Measurements from ENCODE around the gene GTF3C6.

GTF3C6 gene

GRCh38 chr6:110980648-110981047 lies 22.1 kb downstream of the GTF3C6 start:
- Mint-ChIP-seq H3K36me3 (ENCODE audit: low read depth) (peaks cover 40% of the 10 kb centered on the region), H3K27ac (peak overlapping the region; percentile 95 to 99 (median 99))

DNA sequence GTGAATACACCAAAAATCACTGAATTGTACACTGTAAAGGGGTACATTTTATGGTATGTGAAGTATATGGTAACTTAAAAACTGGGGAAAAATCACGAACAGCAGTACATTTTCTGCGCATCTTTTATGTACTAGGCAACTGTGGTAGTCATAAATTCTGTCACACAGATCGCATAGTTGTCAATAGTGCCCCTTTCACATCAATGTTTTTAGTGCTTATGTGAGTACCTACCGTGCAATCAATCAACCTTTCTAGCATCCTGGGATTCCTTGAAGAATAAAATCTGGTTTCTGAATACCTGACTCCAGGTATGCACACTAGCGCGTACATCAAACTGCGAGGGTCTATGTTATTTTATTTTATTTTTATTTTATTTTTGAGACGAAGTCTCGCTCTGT lies 22.7 kb downstream of the GTF3C6 start:
- Mint-ChIP-seq H3K4me3 (peak overlapping the region; percentile 99 to 100 (median 99)), H3K27ac (peak overlapping the region; percentile 95 to 99 (median 99)), H3K36me3 (ENCODE audit: low read depth) (peaks cover 46% of the 10 kb centered on the region), H3K9me3 (peaks cover 20% of the 10 kb centered on the region), H3K4me1 (peaks cover 15% of the 10 kb centered on the region), H3K27me3 (ENCODE audit: low read depth) (no peaks in the 10 kb centered on the region)
- no peak for TF ChIP-seq CTCF (IDR thresholded peaks at IDR 0.05; ENCODE audit: unreplicated experiment in 3 of 3)

More at GRCh38 chr6:110980648-110981047, 22.1 kb downstream of the GTF3C6 start:
- Mint-ChIP-seq H3K4me1 (peaks cover 15% of the 10 kb centered on the region), H3K9me3 (peaks cover 20% of the 10 kb centered on the region), H3K4me3 (peak overlapping the region; percentile 99 to 100 (median 99)), H3K27me3 (ENCODE audit: low read depth) (no peaks in the 10 kb centered on the region)
- TF ChIP-seq CTCF (IDR thresholded peaks at IDR 0.05; ENCODE audit: unreplicated experiment in 3 of 3): no peak

- peaks cover 56% of the 10 kb centered on the region for H3K36me3 Mint-ChIP-seq (ENCODE audit: low read depth)
- H3K4me3 Mint-ChIP-seq: no peak overlapping the region
- H3K9me3 Mint-ChIP-seq: no peaks in the 10 kb centered on the region
- no peaks in the 10 kb centered on the region for H3K4me1 Mint-ChIP-seq
- peak overlapping the region in 1 of 3 experiments; percentile 29 for H3K27ac Mint-ChIP-seq
- H3K27me3 Mint-ChIP-seq (ENCODE audit: low read depth): no peaks in the 10 kb centered on the region
- TF ChIP-seq CTCF (IDR thresholded peaks at IDR 0.05; ENCODE audit: unreplicated experiment in 3 of 3): no peak
These were observed 32.5 kb downstream of the GTF3C6 start for GRCh38 chr6:110990840-110991576.

DNA sequence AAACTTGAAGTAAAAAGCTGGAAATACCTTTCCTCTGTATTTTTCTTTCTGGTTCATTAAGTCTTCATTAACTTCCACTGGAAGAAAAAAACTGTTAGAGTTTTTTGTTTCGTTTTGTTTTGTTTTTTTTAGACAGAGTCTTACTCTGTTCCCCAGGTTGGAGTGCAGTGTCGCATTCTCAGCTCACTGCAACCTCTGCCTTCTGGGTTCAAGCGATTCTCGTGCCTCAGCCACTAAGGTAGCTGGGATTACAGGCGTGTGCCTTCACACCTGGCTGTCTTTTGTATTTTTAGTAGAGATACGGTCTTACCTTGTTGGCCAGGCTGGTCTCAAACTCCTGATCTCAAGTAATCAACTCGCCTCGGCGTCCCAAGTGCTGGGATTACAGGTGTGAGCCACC lies 38.2 kb downstream of the GTF3C6 start:
- Mint-ChIP-seq H3K27ac (peak overlapping the region in 1 of 3 experiments; percentile 46), H3K36me3 (ENCODE audit: low read depth) (peaks cover 58% of the 10 kb centered on the region)

DNA sequence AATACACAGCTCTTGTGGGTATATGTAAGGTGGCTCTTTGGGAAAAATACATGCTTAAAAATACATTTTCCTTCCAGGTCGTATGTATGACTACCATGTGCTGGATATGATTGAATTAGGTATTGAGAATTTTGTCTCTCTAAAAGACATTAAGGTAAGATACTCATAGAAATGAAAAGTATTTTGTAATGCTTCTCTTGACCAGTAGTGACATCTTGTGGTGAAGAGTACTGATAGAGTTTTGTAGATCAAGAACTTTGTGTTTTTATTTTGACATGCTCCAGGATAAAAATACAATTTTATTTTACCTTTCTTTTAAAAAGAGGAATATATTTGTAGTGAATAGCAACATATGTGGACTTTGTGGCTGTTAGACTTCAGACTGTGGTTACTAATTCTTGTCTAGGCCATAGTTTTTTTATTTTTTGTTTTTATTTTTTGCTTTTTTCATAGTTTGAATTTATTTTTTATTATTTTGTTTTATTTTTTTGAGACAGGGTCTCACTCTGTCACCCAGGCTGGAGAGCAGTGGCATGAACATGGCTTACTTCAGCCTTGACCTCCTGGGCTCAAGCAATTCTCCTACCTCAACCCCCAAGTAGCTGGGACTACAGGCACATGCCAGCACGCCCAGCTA lies 41.2 kb downstream of the GTF3C6 start:
- no peak overlapping the region for H3K4me3 Mint-ChIP-seq
- peaks cover 57% of the 10 kb centered on the region for H3K36me3 Mint-ChIP-seq (ENCODE audit: low read depth)
- no peaks in the 10 kb centered on the region for H3K27me3 Mint-ChIP-seq (ENCODE audit: low read depth)
- no peaks in the 10 kb centered on the region for H3K9me3 Mint-ChIP-seq
- H3K27ac Mint-ChIP-seq: no peak overlapping the region
- H3K4me1 Mint-ChIP-seq: no peaks in the 10 kb centered on the region
- peak; percentile 47 to 65 (median 48) for TF ChIP-seq CTCF (IDR thresholded peaks at IDR 0.05; ENCODE audit: unreplicated experiment in 3 of 3)

More for the DNA sequence above, 38.2 kb downstream of the GTF3C6 start:
- Mint-ChIP-seq H3K4me3 (no peak overlapping the region), H3K9me3 (no peaks in the 10 kb centered on the region), H3K4me1 (no peaks in the 10 kb centered on the region), H3K27me3 (ENCODE audit: low read depth) (no peaks in the 10 kb centered on the region)
- TF ChIP-seq CTCF (IDR thresholded peaks at IDR 0.05; ENCODE audit: unreplicated experiment in 3 of 3): no peak

All from nephron (organoid).